HuH-7 (cell line): Measurements from ENCODE around the gene SYNJ2.

Experiments used
- DNase-seq: peaks from one replicate; pipeline ENCODE4 v3.0.0; 2011; ENCODE audit warnings: low spot score

Gene SYNJ2

DNA sequence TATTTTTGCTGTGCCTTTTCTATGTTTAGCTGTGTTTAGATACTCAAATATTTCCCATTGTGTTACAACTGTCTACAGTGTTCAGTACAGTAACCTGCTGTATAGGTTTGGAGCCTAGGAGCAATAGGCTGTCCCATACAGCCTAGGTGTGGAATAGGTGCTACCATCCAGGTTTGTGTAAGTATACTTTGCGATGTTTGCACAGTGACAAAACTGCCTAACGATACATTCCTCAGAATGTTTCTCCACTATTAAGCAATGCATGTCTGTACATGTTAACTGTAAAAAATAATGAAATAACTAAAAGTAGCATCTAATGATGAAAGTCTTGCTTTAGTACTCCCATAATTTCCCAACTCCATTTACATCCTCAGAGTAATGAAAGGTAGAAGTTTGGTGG is 140.4 kb downstream of the SYNJ2 start:
- peak; percentile 20 for DNase-seq

DNA sequence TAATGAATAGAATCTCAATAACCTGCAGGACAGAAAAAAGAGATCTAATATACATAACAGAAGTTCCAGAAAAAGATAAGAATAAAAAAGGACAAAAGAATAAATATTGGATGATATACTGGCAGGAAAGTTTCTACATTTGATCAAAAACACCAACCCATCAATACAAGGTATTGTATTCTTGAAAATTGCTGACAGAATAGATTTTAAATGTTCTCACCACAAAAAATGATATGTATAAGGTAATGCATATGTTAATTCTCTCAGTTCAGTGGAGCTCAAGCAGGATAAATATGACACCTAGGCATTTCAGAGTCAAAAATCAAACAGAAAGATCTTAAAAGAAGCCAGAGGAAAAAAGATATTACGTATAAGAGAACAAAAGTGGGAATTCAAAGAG is 142.6 kb downstream of the SYNJ2 start:
- no peak for DNase-seq

DNA sequence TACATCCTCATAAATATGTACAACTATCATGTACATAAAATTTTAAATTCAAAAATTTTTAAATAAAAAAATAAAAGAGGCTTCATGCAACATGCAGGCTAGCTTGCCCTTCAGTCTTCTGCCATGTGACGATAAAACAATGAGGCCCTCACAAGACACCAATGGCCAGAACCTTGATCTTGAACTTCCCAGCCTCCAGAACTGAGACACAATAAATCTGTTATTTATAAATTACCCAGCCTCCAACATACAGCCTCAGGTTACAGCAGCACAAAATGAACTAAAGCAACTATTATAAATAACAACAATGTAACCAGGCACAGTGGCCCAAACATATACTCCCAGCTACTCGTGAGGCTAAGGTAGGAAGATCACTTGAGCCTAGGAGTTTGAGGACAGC is 143.6 kb downstream of the SYNJ2 start:
- no peak for DNase-seq

DNA sequence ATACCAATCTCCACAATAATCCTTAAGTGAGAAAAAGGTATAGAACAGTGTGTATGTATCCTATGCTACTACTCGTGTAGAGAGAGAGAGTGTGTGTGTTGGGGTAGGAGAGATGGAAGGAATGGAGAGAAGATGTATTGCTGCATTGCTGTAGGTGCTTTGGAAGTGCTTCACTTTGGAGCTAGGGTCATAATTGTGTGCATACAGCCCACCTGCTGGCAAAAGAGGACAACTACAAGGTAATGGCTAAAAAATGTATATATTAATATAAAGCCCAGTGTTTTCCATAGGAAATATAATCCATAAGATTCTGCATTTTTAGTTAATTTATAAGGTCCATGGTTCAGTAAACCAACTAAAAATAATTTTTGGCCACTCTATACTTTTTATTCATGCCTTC is 150.3 kb downstream of the SYNJ2 start:
- DNase-seq = peak; percentile 48

DNA sequence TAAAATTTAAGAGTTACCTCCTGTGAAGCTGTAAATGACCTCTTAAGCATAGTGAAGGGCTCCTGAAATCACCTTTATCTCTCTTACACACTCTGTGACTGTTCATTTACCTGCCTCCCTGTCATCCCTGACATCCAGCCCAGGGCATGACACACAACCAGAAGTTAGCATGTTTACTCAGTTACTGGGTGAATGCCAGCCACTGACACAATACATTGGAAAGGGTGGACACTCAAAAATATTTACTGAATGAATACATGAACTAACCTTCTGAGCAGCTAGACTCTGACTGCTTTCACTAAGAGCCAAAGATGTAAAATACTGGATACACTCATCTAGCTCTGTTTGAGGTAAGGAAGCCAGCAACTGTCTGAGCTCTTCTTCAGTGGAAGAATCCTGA is 161.1 kb downstream of the SYNJ2 start:
- DNase-seq = no peak

DNA sequence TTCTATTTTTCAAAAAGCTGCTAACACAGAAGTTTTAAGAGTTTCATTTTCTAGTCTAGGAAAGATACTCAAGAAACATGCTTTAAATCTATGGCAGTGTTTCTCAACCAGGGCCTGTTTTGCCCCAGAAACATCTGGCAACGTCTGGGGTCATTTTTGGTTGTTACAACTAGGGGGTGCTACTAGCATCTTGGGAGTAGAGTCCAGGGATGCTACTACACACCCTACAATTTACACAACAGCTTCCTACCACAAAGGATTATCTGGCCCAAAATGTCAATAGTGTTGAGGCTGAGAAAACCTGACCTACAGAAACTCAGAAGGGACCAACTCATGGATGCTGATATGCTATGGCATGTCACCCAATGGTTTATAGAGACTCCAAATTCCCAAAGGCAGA is 162.0 kb downstream of the SYNJ2 start:
- DNase-seq = peak; percentile 68
